NCI-H1436 treated with DMSO at 0.1 percent for 48 hours (cell line): ENCODE data around the gene FUBP1.
"Not testable (repeated sequence)": the region's sequence is repeated elsewhere in the genome, so short reads cannot be mapped to it uniquely, and the experiment has no call there.

Experiments
- DNase-seq: peaks from one replicate; lab custom pipeline; 2025; lab: John Stamatoyannopoulos, UW

Gene FUBP1

DNA sequence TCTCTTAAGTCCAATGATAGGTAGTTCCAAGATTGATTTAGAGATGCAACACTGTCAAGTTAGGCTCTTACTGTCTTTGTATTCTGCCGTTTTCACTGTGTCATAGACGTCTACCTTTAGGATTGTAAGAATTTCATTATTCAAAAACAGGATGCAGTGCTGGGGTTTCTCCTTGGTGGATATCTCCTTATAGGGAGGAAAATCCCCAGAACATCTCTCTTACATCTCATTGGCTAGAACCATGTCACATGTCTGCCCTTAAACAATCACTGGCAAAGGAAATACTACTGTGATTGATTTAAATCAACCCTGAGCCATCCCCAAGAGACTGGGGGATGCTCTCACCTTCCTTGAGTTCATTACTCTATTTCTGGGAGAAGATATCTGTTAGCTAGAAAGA, 10.9 kb upstream of the FUBP1 start:
- DNase-seq, result no peak

DNA sequence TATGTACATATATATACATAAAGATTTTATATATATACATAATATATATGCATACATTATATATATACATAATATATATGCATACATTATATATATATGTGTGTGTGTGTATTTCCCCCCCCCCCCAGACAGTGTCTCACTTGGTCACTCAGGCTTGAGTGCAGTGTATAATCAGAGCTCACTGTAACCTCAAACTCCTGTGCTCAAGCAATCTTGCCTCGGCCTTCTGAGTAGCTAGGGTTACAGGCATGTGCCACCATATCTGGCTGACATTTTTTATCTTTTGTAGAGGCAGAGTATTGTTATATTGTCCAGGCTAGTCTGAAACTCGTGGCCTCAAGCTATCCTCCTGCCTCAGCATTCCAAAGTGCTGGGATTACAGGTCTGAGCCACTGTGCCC, 9.0 kb upstream of the FUBP1 start:
- no peak for DNase-seq

- DNase-seq, result no peak
Observed at GRCh38 chr1:77986810-77987209, 7.9 kb upstream of the FUBP1 start.

- DNase-seq, result no peak
Observed at GRCh38 chr1:77984629-77985028, 5.8 kb upstream of the FUBP1 start.

GRCh38 chr1:77983997-77984355, 5.1 kb upstream of the FUBP1 start:
- DNase-seq, result no peak

DNA sequence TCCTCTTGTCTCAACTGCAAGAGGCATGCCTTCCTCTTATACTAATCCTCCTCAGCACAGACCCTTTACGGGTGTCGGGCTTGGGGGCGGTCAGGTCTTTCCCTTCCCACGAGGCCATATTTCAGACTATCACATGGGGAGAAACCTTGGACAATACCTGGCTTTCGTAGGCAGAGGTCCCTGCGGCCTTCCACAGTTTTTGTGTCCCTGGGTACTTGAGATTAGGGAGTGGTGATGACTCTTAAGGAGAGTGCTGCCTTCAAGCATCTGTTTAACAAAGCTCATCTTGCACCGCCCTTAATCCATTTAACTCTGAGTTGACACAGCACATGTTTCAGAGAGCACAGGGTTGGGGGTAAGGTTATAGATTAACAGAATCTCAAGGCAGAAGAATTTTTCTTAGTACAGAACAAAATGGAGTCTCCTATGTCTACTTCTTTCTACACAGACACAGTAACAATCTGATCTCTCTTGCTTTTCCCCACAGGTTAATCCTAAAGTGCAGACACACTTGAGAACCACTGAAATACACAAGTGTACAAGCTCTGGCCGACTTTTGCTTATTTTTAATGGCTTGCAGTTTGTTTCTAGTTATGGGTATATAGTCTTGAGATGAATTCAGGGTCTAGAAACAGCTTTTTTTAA, 4.6 kb upstream of the FUBP1 start:
- DNase-seq, result not testable (repeated sequence)

- peak; percentile 51 for DNase-seq
Observed at GRCh38 chr1:77978293-77978968, 441 bp downstream of the FUBP1 start.

DNA sequence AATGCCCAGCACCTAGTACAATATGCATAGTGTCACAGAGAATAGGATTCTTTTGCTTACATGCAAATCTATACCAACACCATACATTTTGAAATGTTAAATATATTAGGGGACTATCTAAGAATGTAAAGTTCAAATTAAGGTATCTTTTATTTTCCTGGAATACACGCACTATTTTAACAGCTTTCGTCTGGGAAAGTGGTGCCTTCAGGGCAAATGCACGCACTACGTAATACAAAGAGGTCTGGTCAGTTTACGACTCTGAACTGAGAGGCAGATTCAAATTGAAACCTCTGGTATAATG, 931 bp downstream of the FUBP1 start:
- DNase-seq, result no peak

DNA sequence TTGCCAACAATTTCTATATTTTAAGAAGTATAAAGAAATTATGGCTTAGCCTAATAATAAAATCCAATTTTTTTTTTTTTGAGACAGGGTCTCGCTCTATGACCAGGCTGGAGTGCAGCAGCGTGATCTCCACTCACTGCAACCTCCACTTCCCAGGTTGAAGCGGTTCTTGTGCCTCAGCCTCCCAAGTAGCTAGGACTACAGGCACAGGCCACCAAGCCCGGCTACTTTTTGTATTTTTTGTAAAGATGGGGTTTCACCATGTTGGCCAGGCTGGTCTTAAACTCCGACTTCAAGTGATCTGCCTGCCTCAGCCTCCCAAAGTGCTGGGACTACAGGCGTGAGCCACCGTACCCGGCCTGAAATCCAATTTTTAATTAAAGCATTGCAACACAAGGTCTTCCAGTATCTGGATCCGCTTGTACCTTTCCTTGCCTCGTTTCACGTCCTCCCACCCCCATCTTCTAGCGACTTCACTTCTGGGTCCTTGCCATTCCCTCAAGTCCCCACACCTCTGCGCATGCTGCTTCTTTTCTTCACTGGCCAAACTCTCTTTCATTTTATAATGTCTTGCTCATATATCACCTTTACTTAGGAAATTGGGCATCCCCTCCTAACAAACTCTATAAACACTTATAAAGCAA, 2.3 kb downstream of the FUBP1 start:
- no peak for DNase-seq

GRCh38 chr1:77975907-77976306, 3.0 kb downstream of the FUBP1 start:
- DNase-seq, result no peak

DNA sequence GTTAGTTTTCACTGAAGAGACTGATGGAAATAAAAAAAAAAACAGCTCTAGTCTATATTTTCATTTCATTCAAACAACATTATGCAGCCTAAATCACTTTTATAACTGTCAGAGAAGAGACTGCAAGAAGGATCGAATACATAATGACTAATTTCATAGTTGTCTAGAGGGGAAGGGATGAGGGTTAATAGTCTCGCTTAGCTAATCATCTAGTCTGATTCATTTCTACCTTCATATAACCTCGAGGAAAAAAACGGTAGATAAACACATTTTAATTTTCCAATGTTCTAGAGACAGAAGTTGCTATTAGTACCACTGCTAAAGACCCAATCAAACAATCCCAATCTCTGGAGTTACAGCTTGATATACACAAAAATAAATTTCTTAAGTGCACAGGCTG, 3.5 kb downstream of the FUBP1 start:
- DNase-seq, result no peak

GRCh38 chr1:77972080-77972479, 6.8 kb downstream of the FUBP1 start:
- no peak for DNase-seq

DNA sequence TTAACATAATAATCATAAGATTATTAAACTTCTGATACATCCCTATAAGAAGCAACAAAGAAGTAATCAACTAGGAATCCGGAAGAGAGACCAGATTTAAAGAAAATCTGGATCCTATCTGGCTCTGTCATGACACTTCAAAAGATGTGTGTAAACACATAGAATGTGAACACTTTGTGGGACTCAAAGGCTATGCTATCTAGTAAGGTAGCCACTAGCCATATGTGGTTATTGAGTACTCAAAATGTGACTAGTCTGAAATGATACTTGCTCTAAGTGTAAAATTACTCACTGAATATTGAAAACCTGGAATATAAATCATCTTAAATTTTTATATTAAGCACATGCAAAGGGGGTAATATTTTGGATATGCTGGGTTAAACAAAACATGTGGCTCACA, 8.7 kb downstream of the FUBP1 start:
- DNase-seq, result no peak

- no peak for DNase-seq
Observed at GRCh38 chr1:77966291-77966690, 12.6 kb downstream of the FUBP1 start.

DNA sequence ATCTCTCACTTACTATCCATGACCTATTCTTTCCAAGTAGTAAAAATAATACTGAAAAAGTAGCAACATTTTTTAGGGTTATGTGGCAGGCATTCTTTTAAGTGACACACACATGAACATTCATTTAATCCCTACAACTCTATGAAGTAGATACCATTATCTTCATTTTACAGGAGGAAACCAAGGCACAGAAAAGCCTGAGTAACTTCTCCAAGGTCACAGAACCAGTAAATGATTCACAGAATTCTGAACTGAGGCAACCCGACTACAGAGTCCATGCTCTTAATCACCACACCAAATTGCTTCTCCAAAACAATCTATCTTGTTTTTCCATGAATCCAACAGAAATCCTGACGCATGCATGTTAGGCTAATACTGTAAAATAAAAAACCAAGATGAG, 17.5 kb downstream of the FUBP1 start:
- DNase-seq, result no peak

- no peak for DNase-seq
Observed at GRCh38 chr1:77958850-77959249, 20.0 kb downstream of the FUBP1 start.

DNA sequence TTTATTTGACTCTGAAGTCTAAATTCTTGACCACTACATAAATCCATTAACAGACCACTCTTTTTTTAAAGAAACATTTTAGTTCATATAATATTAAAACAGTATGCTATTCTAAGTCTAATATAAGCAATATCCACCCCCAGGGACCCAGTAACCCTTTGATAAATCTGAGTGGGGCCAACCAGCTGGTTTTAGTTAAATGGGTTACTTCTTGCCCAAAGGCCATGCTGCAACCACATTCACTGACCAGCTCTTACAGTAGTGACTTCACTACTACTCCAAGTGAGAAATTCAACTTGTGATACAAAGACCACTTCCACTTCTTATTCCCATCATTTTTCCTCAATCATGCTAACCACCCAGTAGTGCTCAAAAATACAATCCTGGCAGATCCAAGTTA, 20.5 kb downstream of the FUBP1 start:
- DNase-seq, result no peak

DNA sequence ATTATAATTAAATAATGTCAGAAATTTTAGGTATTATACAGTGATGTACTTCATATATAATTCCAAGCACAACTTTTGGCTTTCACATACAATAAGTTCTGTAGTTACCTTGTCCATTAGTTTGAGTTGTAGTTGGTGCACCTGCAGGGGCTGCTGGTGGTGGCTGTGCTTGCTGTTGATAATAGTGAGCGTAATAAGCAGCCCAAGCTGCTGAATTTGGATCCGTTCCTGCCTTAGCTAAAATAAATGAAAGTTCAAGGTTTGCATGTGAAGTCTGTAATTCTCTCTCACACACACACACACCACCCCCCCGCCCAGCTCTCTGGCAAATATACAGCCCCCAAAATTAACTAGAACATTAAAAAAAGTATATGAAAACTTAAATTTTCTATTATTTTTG, 22.4 kb downstream of the FUBP1 start:
- no peak for DNase-seq

DNA sequence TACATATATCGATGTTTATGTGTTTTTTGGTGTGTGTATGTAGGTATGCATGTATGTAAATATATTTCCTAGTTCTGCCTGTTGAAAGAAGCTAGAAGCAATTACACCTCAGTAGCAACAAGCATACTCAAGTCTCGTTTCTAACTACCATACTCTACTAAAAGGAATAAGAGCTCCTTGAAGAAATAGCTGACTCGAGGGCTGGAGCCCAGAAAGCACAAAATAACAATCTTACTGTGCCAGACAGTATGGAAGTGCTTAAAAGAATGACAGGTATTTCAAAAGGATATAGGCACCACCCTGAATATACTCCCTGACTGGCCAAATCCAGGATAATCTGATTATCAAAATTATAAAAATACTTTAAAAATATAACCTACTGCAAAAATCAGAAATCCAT, 23.2 kb downstream of the FUBP1 start:
- DNase-seq, result no peak

DNA sequence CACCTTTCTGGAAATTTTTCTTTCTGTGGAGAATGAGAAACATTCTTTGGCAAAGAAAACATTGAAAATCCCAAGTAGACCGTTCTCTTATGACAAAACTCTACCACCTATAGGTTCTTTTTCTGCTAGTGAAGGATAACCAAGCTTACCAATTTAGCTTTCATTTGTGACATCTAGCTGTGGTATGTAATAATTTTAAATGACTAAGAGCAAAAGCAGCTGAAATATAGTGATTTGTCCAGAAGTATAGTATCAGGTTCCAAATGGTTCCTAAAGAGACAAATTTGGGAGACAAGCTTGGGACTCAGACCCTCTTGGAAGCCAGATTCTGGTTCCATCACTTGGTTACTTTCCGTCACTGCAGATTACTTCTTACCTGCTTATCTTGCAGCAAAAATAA, 24.4 kb downstream of the FUBP1 start:
- no peak for DNase-seq

DNA sequence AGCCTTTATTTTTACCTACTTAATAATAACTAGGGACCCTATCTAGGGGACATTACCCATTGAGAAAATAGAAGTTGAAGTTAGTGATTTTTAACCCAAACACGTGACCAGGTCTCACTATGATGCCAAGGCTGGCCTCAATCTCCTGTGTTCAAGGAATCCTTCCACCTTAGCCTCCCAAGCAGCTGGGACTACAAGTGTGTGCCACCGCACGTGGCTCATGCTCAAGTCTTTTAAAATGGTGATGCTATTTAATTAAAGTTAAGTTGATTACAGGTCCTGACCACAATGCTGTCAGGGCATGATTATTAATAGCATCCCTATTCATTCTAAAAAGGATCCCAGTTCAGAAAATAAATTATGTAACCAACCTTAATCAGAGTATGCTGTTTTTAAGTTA, 25.0 kb downstream of the FUBP1 start:
- DNase-seq, result no peak

DNA sequence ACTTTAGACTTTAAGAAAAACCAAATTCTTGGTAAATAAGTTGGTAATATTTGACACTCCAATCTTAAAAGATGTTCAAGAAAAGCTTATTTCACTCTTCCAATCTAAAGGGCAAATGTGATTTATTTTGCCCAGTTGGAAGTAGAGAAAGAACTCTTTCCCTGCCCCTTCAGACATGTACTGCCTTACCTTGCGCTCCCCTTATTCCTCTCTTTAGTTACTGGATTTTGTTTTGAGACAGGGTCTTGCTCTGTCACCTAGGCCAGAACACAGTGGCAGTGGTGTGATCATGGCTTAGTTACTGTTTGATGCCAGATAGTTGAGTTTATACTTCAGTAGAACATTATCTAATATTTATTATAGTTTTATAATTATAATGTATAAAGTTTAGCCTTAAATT, 27.5 kb downstream of the FUBP1 start:
- DNase-seq, result no peak

DNA sequence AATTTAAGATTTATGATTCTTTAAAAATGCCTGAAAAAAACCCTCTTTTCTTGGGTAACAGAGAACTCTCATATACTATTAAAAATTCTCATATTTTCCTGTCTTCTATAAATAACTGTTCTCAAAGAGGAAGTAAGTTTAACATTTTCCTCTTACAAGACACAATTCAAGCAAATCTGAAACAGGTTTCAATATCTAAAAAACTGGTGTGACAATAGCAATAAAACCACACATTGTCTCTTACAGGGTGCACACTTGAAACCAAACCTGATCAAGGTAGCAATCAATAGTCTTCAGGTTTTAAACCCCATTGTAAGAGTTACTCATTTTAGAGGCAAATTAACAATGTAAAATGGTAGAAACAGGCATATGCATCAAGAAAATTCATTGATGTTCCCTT, 28.0 kb downstream of the FUBP1 start:
- DNase-seq, result no peak

DNA sequence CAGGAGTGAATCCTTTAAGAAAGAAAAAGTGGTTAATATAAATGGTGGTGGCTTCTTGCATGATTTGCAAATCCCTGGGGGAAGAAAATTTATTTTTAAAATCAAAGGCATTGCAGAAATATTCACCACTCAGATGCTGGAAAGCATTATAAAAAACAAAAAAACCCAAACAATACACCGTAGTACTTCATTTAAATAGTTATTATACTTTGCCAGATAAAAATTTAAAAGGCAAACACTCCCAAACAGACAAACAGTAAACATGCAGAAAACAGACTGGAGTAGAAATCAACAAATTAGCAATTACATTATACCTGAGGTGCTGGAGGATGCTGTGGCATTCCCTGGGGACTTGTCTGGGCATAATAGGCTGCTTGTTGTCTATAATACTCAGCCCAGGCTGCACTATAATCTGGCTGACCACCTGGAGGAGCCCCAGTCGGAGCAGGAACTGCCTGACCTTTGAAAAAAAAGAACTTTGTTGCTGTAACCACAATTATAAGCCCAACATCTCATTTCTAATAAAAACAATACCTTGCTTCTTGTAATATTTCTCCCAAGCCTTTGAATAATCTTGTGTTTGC, 29.9 kb downstream of the FUBP1 start:
- no peak for DNase-seq
